ENCODE measurements around the gene LYST. TPM values are rescaled to one million over a fixed set of nuclear protein-coding genes. Genes with fewer than 3 reads are reported as not detected.

Gene LYST
- total and polyA plus RNA-seq, 2 of the 4 experiments (the other 2 are of a cell fraction): 2.2 to 7.2 TPM

GRCh38 chr1:235749755-235750300 is 116.9 kb downstream of the LYST start:
- Histone ChIP-seq H2AFZ (replicated peaks; ENCODE audit: low read length, poor library complexity) (no peak overlapping the region), H3K9ac (ENCODE audit: low read depth, low read length) (no peak overlapping the region), H3K36me3 (ENCODE audit: control insufficient read depth, insufficient read depth, low read length) (no peaks in the 10 kb centered on the region), H2BK20ac (ENCODE audit: low read depth, low read length) (no peak overlapping the region), H2AK5ac (ENCODE audit: low read depth, low read length) (no peak overlapping the region), H3K4me1 (ENCODE audit: control insufficient read depth, insufficient read depth, low read length) (peaks cover 2% of the 10 kb centered on the region; the same call in 1 of the 2 replicates), H2BK5ac (ENCODE audit: low read depth, low read length, poor library complexity, severe bottlenecking) (no peak overlapping the region), H2BK15ac (ENCODE audit: low read depth, low read length) (no peak overlapping the region), H3K14ac (replicated peaks; ENCODE audit: low read depth, low read length) (no peak overlapping the region), H3K9me3 (ENCODE audit: control insufficient read depth, insufficient read depth, low read length) (no peaks in the 10 kb centered on the region), H2BK120ac (ENCODE audit: low read depth, low read length) (no peak overlapping the region), H3K23ac (ENCODE audit: low read depth, low read length) (no peak overlapping the region), H4K5ac (ENCODE audit: low read depth, low read length) (no peak overlapping the region), H3K18ac (ENCODE audit: low read depth, low read length) (no peak overlapping the region), H4K8ac (ENCODE audit: low read depth in 2 of 2, low read length in 2 of 2) (no peak overlapping the region), H3K9me1 (ENCODE audit: insufficient read depth, low read length) (no peaks in the 10 kb centered on the region; the same call in 1 of the 2 replicates), H3K4ac (ENCODE audit: low read depth, low read length) (no peak overlapping the region), H3K79me1 (ENCODE audit: low read depth in 1 of 2, low read length in 2 of 2) (no peaks in the 10 kb centered on the region), H4K20me1 (ENCODE audit: insufficient read depth, low read length) (no peaks in the 10 kb centered on the region), H3K27ac (ENCODE audit: insufficient read depth, low read length) (no peak overlapping the region), H3K4me3 (ENCODE audit: insufficient read depth, low read depth, low read length) (no peak overlapping the region), H3K4me2 (ENCODE audit: low read depth, low read length) (no peak overlapping the region), H3K56ac (ENCODE audit: extremely low read depth, insufficient read depth, low read length) (no peak overlapping the region), H2AK9ac (replicated peaks; ENCODE audit: low read depth, low read length, poor library complexity) (no peak overlapping the region), H3K27me3 (ENCODE audit: control insufficient read depth, insufficient read depth, low read length) (no peaks in the 10 kb centered on the region), H4K91ac (ENCODE audit: insufficient read depth, low read depth, low read length) (no peak overlapping the region)
- no CpG with 5 or more reads among the region's 1 CpG for WGBS, 2 experiments (ENCODE audit: extremely low coverage in 2 of 2, insufficient read length in 1 of 2)
- no peak for TF ChIP-seq RAD21 (IDR thresholded peaks at IDR 0.05; ENCODE audit: low read length)
- TF ChIP-seq RCOR1 (IDR thresholded peaks at IDR 0.05; ENCODE audit: insufficient replicate concordance, low read length): no peak
- TF ChIP-seq CEBPB (IDR thresholded peaks at IDR 0.05; ENCODE audit: low read depth, low read length): no peak
- no peak for TF ChIP-seq BHLHE40 (IDR thresholded peaks at IDR 0.05; ENCODE audit: low read depth, low read length)
- no peak for TF ChIP-seq RFX5 (IDR thresholded peaks at IDR 0.05; ENCODE audit: low read depth, low read length)
- TF ChIP-seq, protein P1, sequence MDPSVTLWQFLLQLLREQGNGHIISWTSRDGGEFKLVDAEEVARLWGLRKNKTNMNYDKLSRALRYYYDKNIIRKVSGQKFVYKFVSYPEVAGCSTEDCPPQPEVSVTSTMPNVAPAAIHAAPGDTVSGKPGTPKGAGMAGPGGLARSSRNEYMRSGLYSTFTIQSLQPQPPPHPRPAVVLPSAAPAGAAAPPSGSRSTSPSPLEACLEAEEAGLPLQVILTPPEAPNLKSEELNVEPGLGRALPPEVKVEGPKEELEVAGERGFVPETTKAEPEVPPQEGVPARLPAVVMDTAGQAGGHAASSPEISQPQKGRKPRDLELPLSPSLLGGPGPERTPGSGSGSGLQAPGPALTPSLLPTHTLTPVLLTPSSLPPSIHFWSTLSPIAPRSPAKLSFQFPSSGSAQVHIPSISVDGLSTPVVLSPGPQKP (IDR thresholded peaks at IDR 0.05; ENCODE audit: borderline replicate concordance, low read depth, low read length): no peak
- no peak for TF ChIP-seq MAZ (IDR thresholded peaks at IDR 0.05; ENCODE audit: borderline replicate concordance, low read depth, low read length)
- TF ChIP-seq NFE2L2 (IDR thresholded peaks at IDR 0.05; ENCODE audit: low read depth, low read length): no peak
- TF ChIP-seq USF2 (IDR thresholded peaks at IDR 0.05; ENCODE audit: low read depth, low read length): no peak
- intact Hi-C loops (cut with micrococcal nuclease) (no loop called here), dilution Hi-C loops (cut with HindIII; ENCODE audit: low sequenced_read_pairs, unreplicated experiment) (no loop called here), in situ Hi-C loops (cut with MboI; ENCODE audit: low sequenced_read_pairs) (no loop called here)
- BruUV-seq (replicated peaks): no TSS peak
- DNase-seq (no peak), ATAC-seq (ENCODE audit: low read depth) (no peak)
- ChIA-PET POLR2A (ENCODE audit: unreplicated experiment) (no interaction called here), CTCF (no interaction called here)

Measured in IMR-90 (cell line).